ENCODE data around the gene GLIPR1L1. TPM values are rescaled to one million over a fixed set of nuclear protein-coding genes. Genes with fewer than 3 reads are reported as not detected.

GLIPR1L1 gene, protein sequence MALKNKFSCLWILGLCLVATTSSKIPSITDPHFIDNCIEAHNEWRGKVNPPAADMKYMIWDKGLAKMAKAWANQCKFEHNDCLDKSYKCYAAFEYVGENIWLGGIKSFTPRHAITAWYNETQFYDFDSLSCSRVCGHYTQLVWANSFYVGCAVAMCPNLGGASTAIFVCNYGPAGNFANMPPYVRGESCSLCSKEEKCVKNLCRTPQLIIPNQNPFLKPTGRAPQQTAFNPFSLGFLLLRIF
- total RNA-seq: 1 to 10 TPM in 1 of 8 experiments, under 1 TPM in 2, not detected in 5; 0.43 to 1.4 (median 0.81) TPM

DNA sequence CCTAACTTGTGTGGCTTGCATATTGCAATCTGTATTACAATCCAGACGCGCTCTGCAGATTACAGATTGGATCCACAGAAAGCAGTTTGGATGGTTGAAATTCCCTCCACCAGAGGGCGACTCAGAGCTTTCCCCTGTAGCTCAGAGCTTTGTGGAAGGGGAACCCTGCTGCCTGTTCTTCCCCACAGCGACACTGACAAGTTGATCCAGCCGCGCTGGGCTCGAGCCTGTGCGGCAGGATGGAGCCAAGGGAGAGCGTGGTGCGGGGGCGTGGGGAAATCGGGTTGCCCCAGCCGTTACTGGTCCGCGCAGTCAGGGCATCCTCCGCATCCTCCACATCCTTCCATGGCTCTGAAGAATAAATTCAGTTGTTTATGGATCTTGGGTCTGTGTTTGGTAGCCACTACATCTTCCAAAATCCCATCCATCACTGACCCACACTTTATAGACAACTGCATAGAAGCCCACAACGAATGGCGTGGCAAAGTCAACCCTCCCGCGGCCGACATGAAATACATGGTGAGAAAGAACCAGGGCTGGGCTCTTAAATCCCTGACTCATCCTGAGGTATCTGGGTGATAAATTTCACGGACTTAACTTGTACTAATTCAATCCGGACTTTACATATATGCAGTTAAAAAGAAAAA, at the start of gene GLIPR1L1:
GLIPR1L1 (plus strand) TSS at position 287 of the 647 bp plus-strand sequence; CDS start at position 346, 59 bp downstream.
- in situ Hi-C loops (cut with MboI; ENCODE audit: low pct_unique_long_range_greater_than_20kb in 2 of 9, low sequenced_read_pairs in 9 of 9, unreplicated experiment in 9 of 9): no loop called here
- no peaks in the 10 kb centered on the region for H3K4me1 ChIP-seq (replicated peaks in 1 of 2)
- no peak within 1 kb of the TSS for H3K27ac ChIP-seq
- ATAC-seq (replicated peaks in 6 of 8): peak; percentile 22 to 80 (median 66)
- H3K4me3 ChIP-seq: peak within 1 kb of the TSS in 1 of 5 donors; percentile 39
- 0 to 100% (median 60%) methylated on average over 1 to 15 of the region's 23 CpGs; no CpG with 5 or more reads in 2 of the 10 experiments for WGBS, 10 experiments

GRCh38 chr12:75288860-75289259, 45.6 kb upstream of the GLIPR1L1 start:
- H3K4me3 ChIP-seq: no peak overlapping the region
- H3K4me1 ChIP-seq (replicated peaks in 1 of 2): no peaks in the 10 kb centered on the region
- H3K27ac ChIP-seq: no peak overlapping the region
- in situ Hi-C loops (cut with MboI; ENCODE audit: low pct_unique_long_range_greater_than_20kb in 2 of 9, low sequenced_read_pairs in 9 of 9, unreplicated experiment in 9 of 9): no loop called here
- ATAC-seq (replicated peaks in 6 of 8): peak in 2 of 8 experiments; percentile 90 to 92
- 17 to 100% (median 45%) methylated on average over 1 of the region's 1 CpG; no CpG with 5 or more reads in 2 of the 10 experiments for WGBS, 10 experiments

- no peak overlapping the region for H3K27ac ChIP-seq
- in situ Hi-C loops (cut with MboI; ENCODE audit: low pct_unique_long_range_greater_than_20kb in 2 of 9, low sequenced_read_pairs in 9 of 9, unreplicated experiment in 9 of 9): no loop called here
Observed at GRCh38 chr12:75289753-75290152, 44.7 kb upstream of the GLIPR1L1 start.

DNA sequence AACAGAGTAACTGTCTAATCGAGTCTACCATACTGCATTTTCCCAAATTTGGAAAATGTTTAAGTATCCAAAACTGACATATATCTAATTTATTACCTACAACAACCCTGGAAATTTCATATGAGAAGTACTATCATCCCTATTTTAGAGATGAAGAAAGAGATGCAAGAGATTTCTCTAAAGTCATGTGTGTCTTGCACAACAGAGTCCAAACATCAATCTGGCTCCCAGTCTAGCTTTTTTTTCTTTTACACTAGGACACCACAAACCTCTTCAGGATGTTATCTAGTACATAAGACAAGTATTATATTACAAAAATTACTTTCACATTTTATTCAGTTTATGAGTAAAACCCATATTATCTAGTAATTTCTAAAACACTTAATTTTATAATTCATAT, 43.5 kb upstream of the GLIPR1L1 start:
- in situ Hi-C loops (cut with MboI; ENCODE audit: low pct_unique_long_range_greater_than_20kb in 2 of 9, low sequenced_read_pairs in 9 of 9, unreplicated experiment in 9 of 9): no loop called here
- WGBS, 10 experiments: 10 to 100% (median 83%) methylated on average over 1 of the region's 1 CpG; no CpG with 5 or more reads in 1 of the 10 experiments
- Histone ChIP-seq H3K4me1 (replicated peaks in 1 of 2) (no peaks in the 10 kb centered on the region), H3K4me3 (no peak overlapping the region), H3K27ac (no peak overlapping the region)
- ATAC-seq (replicated peaks in 6 of 8): no peak

More at GRCh38 chr12:75289753-75290152, 44.7 kb upstream of the GLIPR1L1 start:
- peak in 2 of 8 experiments; percentile 14 to 23 for ATAC-seq (replicated peaks in 6 of 8)
- WGBS, 10 experiments: 0 to 100% (median 89%) methylated on average over 1 of the region's 1 CpG
- Histone ChIP-seq H3K4me3 (no peak overlapping the region), H3K4me1 (replicated peaks in 1 of 2) (no peaks in the 10 kb centered on the region)

DNA sequence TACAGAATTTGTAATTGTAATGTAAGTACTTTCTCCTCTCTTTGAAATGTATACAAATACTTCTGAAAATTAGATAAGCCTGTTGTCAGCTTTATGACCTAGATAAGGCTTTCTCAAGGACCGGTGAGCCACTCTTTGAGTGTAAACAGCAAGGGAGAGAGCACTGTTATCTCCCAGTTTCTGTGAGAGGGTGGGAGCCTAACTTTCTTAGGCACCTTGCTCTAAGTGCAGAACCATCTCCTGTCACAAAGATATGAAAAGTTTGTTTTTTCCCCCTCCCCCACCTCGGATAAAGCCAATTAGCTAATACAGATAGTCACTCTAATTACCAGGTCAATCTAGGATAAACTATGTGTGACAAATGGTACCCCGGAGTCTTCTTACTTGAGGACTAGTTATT, 40.1 kb upstream of the GLIPR1L1 start:
- Histone ChIP-seq H3K27ac (no peak overlapping the region), H3K4me3 (no peak overlapping the region), H3K4me1 (replicated peaks in 1 of 2) (no peaks in the 10 kb centered on the region)
- ATAC-seq (replicated peaks in 6 of 8): no peak
- WGBS, 10 experiments: 7 to 50% (median 23%) methylated on average over 1 to 3 of the region's 3 CpGs; no CpG with 5 or more reads in 2 of the 10 experiments
- in situ Hi-C loops (cut with MboI; ENCODE audit: low pct_unique_long_range_greater_than_20kb in 2 of 9, low sequenced_read_pairs in 9 of 9, unreplicated experiment in 9 of 9): no loop called here

GRCh38 chr12:75294797-75295196, 39.7 kb upstream of the GLIPR1L1 start:
- ATAC-seq (replicated peaks in 6 of 8): no peak
- Histone ChIP-seq H3K4me3 (no peak overlapping the region), H3K4me1 (replicated peaks in 1 of 2) (no peaks in the 10 kb centered on the region), H3K27ac (no peak overlapping the region)
- in situ Hi-C loops (cut with MboI; ENCODE audit: low pct_unique_long_range_greater_than_20kb in 2 of 9, low sequenced_read_pairs in 9 of 9, unreplicated experiment in 9 of 9): no loop called here
- WGBS, 10 experiments: 2 to 70% (median 32%) methylated on average over 1 to 3 of the region's 3 CpGs; no CpG with 5 or more reads in 2 of the 10 experiments

DNA sequence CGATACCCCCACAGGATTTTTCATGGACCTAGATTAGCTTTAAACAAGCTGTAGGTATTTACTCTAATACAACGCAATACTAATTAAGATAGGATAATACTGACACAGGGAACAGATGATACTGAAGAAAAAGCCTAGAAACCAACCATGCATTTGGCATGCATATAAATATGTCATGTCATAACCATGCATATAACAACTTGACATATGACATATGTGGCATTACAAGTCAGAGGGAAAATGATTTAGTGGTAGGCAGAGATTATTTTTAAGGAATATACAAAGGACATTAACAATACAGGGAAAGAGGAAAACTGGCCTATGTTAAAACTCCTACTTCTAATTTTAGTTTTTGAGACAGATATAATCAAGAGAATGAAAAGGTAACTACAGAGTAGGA, 32.2 kb upstream of the GLIPR1L1 start:
- Histone ChIP-seq H3K4me3 (no peak overlapping the region), H3K4me1 (replicated peaks in 1 of 2) (peaks cover 0 to 7% of the 10 kb centered on the region in 2 donors), H3K27ac (no peak overlapping the region)
- in situ Hi-C loops (cut with MboI; ENCODE audit: low pct_unique_long_range_greater_than_20kb in 2 of 9, low sequenced_read_pairs in 9 of 9, unreplicated experiment in 9 of 9): no loop called here
- WGBS, 10 experiments: 40 to 91% (median 83%) methylated on average over 1 to 2 of the region's 2 CpGs; no CpG with 5 or more reads in 1 of the 10 experiments
- ATAC-seq (replicated peaks in 6 of 8): no peak

DNA sequence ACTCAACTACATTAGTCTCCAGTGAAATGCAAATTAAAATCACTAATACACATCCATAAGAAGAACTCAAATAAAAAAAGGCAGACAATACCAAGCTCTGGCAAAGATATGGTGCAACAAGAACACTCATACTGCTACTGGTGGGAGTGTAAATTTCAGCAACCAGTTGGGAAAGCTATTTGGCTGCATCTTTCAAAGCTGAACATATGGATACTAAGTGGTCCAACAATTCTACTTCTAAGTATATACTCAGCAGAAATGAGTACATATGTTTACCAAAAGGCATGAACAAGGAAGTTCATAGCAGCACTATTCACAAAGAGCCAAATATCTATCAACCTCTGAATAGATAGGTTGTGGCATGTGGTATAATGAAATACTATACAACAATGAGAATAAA, 31.7 kb upstream of the GLIPR1L1 start:
- H3K4me3 ChIP-seq: no peak overlapping the region
- in situ Hi-C loops (cut with MboI; ENCODE audit: low pct_unique_long_range_greater_than_20kb in 2 of 9, low sequenced_read_pairs in 9 of 9, unreplicated experiment in 9 of 9): no loop called here
- no peak for ATAC-seq (replicated peaks in 6 of 8)
- peaks cover 0 to 7% of the 10 kb centered on the region in 2 donors for H3K4me1 ChIP-seq (replicated peaks in 1 of 2)
- no peak overlapping the region for H3K27ac ChIP-seq

DNA sequence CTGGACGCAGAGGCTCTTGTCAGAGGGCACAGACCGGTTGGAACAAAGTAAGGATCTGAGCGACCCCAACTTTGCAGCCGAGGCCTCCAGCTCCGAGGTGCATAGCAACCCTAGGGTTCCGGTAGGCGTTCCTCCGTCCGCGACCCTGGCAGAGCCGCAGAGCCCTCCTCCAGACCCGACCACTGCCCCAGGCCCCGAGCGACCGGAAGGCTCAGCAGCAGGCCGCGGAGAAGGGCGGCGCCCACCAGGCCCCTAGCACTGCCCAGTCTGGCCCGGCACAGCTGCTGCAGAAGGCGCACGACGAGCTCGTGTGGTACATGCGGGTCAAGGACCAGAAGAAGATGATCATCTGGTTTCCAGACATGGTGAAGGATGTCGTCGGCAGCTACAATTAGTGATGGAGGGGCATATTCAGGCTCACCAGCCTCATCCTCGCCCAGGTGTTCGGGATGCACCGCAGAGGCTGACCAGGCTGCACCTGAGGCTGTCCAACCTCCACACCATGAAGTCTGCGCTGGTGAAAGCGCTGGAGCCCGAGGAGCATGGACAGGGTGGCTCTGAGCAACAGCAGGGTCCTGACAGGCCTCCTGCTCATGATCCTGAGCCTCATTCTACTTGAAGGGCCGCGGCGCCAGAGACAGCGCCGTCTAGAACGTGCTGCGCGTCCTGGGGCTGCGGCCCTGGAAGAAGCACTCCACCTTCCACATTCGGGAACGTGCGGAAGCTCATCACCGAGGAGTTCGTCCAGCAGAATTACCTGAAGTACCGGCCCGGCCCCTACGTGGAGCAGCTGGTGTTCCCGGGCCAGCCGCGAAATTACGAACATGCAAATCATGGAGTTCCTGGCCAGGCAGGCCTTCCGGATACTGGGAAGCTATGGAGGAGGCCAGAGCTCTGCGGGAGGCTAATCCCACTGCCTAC, 28.8 kb upstream of the GLIPR1L1 start:
- no peak overlapping the region for H3K27ac ChIP-seq
- 78 to 98% (median 85%) methylated on average over 1 to 29 of the region's 56 CpGs; no CpG with 5 or more reads in 3 of the 10 experiments for WGBS, 10 experiments
- in situ Hi-C loops (cut with MboI; ENCODE audit: low pct_unique_long_range_greater_than_20kb in 2 of 9, low sequenced_read_pairs in 9 of 9, unreplicated experiment in 9 of 9): no loop called here
- H3K4me3 ChIP-seq: no peak overlapping the region
- ATAC-seq (replicated peaks in 6 of 8): no peak
- peaks cover 0 to 7% of the 10 kb centered on the region in 2 donors for H3K4me1 ChIP-seq (replicated peaks in 1 of 2)

- no peak overlapping the region for H3K27ac ChIP-seq
- in situ Hi-C loops (cut with MboI; ENCODE audit: low pct_unique_long_range_greater_than_20kb in 2 of 9, low sequenced_read_pairs in 9 of 9, unreplicated experiment in 9 of 9): no loop called here
- 0 to 100% (median 100%) methylated on average over 1 to 2 of the region's 2 CpGs for WGBS, 10 experiments
- no peaks in the 10 kb centered on the region for H3K4me1 ChIP-seq (replicated peaks in 1 of 2)
- ATAC-seq (replicated peaks in 6 of 8): no peak
- H3K4me3 ChIP-seq: no peak overlapping the region
Observed at GRCh38 chr12:75308279-75308678, 26.2 kb upstream of the GLIPR1L1 start.

DNA sequence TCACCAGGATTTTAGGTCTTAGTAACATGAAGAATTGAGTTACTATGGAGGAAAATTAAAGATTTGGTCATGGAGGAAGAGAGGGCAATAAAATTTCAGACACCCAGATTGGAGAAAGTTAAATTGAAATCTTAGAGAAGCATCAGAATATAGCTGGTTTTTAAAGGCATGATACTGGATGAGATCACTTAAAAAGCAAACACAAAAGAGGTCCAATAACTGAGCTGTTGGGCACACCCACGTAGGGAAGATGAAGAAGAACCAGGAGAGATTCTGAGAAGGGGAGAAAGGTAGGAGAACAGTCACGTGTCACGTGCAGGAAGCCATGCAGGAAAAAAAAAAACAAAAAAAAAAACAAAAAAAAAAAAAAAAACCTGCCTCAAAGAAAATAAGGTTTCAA, 23.1 kb upstream of the GLIPR1L1 start:
- H3K27ac ChIP-seq: no peak overlapping the region
- ATAC-seq (replicated peaks in 6 of 8): no peak
- H3K4me1 ChIP-seq (replicated peaks in 1 of 2): no peaks in the 10 kb centered on the region
- H3K4me3 ChIP-seq: no peak overlapping the region
- in situ Hi-C loops (cut with MboI; ENCODE audit: low pct_unique_long_range_greater_than_20kb in 2 of 9, low sequenced_read_pairs in 9 of 9, unreplicated experiment in 9 of 9): no loop called here
- WGBS, 10 experiments: 21 to 100% (median 77%) methylated on average over 1 to 3 of the region's 3 CpGs; no CpG with 5 or more reads in 1 of the 10 experiments

DNA sequence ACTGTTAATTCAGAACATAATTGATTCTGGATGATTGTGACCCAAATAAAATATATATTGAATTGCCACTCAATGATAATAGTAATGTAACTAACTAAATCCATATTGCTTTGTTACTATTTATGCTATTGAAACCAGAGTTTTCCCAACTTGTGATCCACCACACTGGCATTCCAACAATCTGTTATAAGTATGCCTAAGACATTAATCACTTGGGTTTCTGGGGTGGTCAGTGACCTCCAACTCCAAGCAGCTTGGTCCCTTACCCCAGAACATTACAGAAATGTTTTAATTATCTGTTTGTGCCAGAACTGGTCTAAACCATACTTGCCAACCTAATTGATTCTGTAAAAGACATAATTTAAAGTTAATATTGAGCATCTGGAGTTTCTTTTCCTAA, 19.0 kb upstream of the GLIPR1L1 start:
- in situ Hi-C loops (cut with MboI; ENCODE audit: low pct_unique_long_range_greater_than_20kb in 2 of 9, low sequenced_read_pairs in 9 of 9, unreplicated experiment in 9 of 9): no loop called here
- H3K4me1 ChIP-seq (replicated peaks in 1 of 2): no peaks in the 10 kb centered on the region
- H3K4me3 ChIP-seq: no peak overlapping the region
- ATAC-seq (replicated peaks in 6 of 8): no peak
- no peak overlapping the region for H3K27ac ChIP-seq

DNA sequence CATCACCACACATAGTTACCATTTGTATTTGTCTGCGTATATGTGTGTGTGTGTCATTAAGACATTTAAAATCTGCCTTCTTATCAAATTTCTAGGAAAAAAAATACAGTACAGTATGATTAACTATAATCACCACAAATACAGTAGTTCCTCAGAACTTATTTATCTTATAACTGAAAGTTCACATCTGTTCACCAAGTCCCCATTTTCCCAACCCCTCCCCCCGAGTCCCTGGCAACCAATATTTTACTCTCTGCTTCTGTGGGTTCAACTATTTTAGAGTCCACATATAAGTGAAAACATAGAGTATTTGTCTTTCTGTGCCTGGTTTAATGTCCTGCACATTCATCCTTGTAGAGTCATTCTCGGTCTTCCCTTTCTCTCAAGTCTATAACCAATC, 16.7 kb upstream of the GLIPR1L1 start:
- no peak for ATAC-seq (replicated peaks in 6 of 8)
- H3K4me1 ChIP-seq (replicated peaks in 1 of 2): no peaks in the 10 kb centered on the region
- 43 to 100% (median 88%) methylated on average over 1 to 3 of the region's 3 CpGs; no CpG with 5 or more reads in 2 of the 10 experiments for WGBS, 10 experiments
- in situ Hi-C loops (cut with MboI; ENCODE audit: low pct_unique_long_range_greater_than_20kb in 2 of 9, low sequenced_read_pairs in 9 of 9, unreplicated experiment in 9 of 9): no loop called here
- H3K4me3 ChIP-seq: no peak overlapping the region
- H3K27ac ChIP-seq: no peak overlapping the region

All from motor neuron (in vitro differentiated cells).